ENCODE results near the gene ZBTB16. TPM values are rescaled to one million over a fixed set of nuclear protein-coding genes. Genes with fewer than 3 reads are reported as not detected.

Gene ZBTB16
- total RNA-seq, 1 experiment from 2014 or later = 70.4 TPM

DNA sequence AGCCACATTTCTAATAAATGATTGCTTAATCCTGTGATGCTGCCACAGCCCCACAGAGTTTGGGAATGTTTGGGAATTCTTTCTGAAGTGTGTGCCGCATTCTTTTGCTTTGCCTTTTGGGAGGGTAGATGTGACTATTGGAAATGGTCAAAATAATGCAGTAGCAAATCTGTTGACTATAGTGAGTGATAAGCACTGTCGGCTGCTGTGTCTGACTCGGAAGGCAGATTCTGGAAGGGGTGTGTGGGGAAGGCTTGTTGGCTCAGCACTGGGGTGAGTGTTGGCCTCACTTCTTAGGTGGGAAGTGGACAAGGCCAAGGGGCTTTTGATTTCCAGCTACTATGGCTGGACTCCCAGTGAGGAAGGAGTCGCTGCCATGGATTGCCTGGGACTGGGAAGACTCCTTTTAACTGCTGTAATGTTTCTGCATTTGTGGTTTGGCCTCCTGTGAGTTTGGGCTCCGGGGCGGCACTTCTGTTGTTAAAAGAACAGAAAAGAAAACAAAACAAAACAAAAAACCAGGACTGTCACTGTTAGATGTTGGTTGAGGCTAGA, 20.1 kb downstream of the ZBTB16 start:
- peaks cover 79% of the 10 kb centered on the region for H3K4me1 Mint-ChIP-seq (ENCODE audit: insufficient read depth, unreplicated experiment)
- POLR2A ChIA-PET = interaction anchor here (0.6 to 4.2 kb wide), 11 partner anchors 9 to 228 kb away, joined by 3 to 15 read pairs (median 9); no protein-coding TSS in a partner anchor
- H3K27me3 Mint-ChIP-seq (ENCODE audit: insufficient read depth, unreplicated experiment) = no peaks in the 10 kb centered on the region
- no peak for TF ChIP-seq CTCF (IDR thresholded peaks at IDR 0.05; ENCODE audit: unreplicated experiment)
- CTCF ChIA-PET = no interaction called here
- peak; percentile 43 for DNase-seq (ENCODE audit: unreplicated experiment)
- peaks cover 100% of the 10 kb centered on the region for H3K36me3 Mint-ChIP-seq (ENCODE audit: insufficient read depth, unreplicated experiment)
- H3K4me3 Mint-ChIP-seq (ENCODE audit: unreplicated experiment) = peak overlapping the region; percentile 67
- intact Hi-C loops (cut with micrococcal nuclease) = loop anchor here (5.0 kb wide), 1 partner anchor 83 kb away; no protein-coding TSS in a partner anchor
- TSS peak; percentile 95 for BruUV-seq (replicated peaks)
- no peaks in the 10 kb centered on the region for H3K9me3 Mint-ChIP-seq (ENCODE audit: unreplicated experiment)
- peak overlapping the region; percentile 52 for H3K27ac Mint-ChIP-seq (ENCODE audit: low read depth, unreplicated experiment)

DNA sequence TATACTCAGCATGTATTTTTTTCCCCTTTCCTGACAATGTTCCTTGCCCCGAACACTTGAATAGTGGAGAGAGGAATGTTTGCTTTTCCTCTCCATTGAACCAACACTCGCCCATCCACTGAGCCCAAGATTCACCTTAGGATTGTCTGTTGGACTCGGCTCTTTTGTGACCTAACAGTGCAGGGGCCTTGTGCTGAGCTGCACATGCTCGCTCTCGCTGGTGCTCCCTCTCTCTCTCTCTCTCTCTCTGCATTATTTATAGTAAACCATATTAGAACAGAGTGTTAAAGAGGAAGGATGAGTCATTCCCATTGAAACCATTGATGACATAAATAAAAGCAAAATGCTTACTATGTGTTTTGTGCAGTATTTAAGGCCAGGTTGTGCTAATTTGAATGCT, 20.7 kb downstream of the ZBTB16 start:
- intact Hi-C loops (cut with micrococcal nuclease) = loop anchor here (5.0 kb wide), 1 partner anchor 82 kb away; no protein-coding TSS in a partner anchor
- no peak for TF ChIP-seq CTCF (IDR thresholded peaks at IDR 0.05; ENCODE audit: unreplicated experiment)
- peak; percentile 75 for DNase-seq (ENCODE audit: unreplicated experiment)
- Mint-ChIP-seq H3K27me3 (ENCODE audit: insufficient read depth, unreplicated experiment) (no peaks in the 10 kb centered on the region), H3K27ac (ENCODE audit: low read depth, unreplicated experiment) (peak overlapping the region; percentile 52), H3K9me3 (ENCODE audit: unreplicated experiment) (no peaks in the 10 kb centered on the region), H3K4me3 (ENCODE audit: unreplicated experiment) (peak overlapping the region; percentile 67), H3K4me1 (ENCODE audit: insufficient read depth, unreplicated experiment) (peaks cover 78% of the 10 kb centered on the region), H3K36me3 (ENCODE audit: insufficient read depth, unreplicated experiment) (peaks cover 100% of the 10 kb centered on the region)
- CTCF ChIA-PET = interaction anchor here (0.6 to 1.4 kb wide), 2 partner anchors 75 to 182 kb away, joined by 3 to 4 read pairs; no protein-coding TSS in a partner anchor
- no TSS peak for BruUV-seq (replicated peaks)
- POLR2A ChIA-PET = interaction anchor here (0.6 to 4.2 kb wide), 13 partner anchors 9 to 228 kb away, joined by 3 to 15 read pairs (median 7); no protein-coding TSS in a partner anchor

GRCh38 chr11:114080769-114081168, 21.3 kb downstream of the ZBTB16 start:
- H3K4me1 Mint-ChIP-seq (ENCODE audit: insufficient read depth, unreplicated experiment) = peaks cover 81% of the 10 kb centered on the region
- H3K27ac Mint-ChIP-seq (ENCODE audit: low read depth, unreplicated experiment) = peak overlapping the region; percentile 52
- intact Hi-C loops (cut with micrococcal nuclease) = loop anchor here (5.0 kb wide), 1 partner anchor 82 kb away; no protein-coding TSS in a partner anchor
- DNase-seq (ENCODE audit: unreplicated experiment) = no peak
- POLR2A ChIA-PET = interaction anchor here (0.6 to 4.2 kb wide), 19 partner anchors 10 to 122 kb away, joined by 3 to 15 read pairs (median 6); no protein-coding TSS in a partner anchor
- H3K4me3 Mint-ChIP-seq (ENCODE audit: unreplicated experiment) = peak overlapping the region; percentile 67
- CTCF ChIA-PET = interaction anchor here (0.6 to 1.4 kb wide), 3 partner anchors 10 to 182 kb away, joined by 3 to 5 read pairs (median 4); no protein-coding TSS in a partner anchor
- no peaks in the 10 kb centered on the region for H3K9me3 Mint-ChIP-seq (ENCODE audit: unreplicated experiment)
- TF ChIP-seq CTCF (IDR thresholded peaks at IDR 0.05; ENCODE audit: unreplicated experiment) = no peak
- TSS peak; percentile 72 for BruUV-seq (replicated peaks)
- peaks cover 100% of the 10 kb centered on the region for H3K36me3 Mint-ChIP-seq (ENCODE audit: insufficient read depth, unreplicated experiment)
- no peaks in the 10 kb centered on the region for H3K27me3 Mint-ChIP-seq (ENCODE audit: insufficient read depth, unreplicated experiment)

DNA sequence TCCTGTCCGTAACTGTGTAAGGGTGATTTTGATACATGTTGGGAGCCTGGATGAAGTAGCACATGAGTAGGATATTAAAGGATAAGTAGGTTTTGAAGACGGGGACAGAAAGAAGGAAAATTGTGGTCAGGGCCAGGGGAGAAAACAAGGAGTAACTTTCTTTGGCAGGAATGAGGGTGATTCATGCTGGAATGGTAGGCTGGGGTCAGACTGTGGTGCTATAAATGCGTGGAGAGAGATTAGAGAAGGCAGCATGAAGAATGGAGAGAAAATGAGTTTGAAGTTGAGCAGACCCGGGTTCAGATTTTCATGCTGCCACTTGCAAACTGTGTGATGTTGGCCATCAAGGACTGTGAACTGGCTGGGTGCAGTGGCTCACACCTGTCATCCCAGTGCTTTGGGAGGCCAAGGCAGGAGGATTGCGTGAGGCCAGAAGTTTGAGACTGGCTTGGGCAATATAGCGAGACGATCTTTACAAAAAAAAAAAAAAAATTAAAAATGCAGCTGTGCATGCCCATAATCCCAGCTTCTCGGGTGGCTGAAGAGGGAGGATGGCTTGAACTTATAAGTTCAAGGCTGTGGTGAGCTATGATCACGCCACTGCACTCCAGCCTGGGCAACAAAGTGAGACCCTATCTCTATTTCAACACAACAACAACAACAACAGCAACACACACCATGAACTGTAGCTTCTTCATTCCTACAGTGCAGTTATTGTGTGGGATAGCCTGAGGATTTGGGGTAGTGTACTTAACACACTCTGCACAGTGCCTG, 22.3 kb downstream of the ZBTB16 start:
- Mint-ChIP-seq H3K4me3 (ENCODE audit: unreplicated experiment) (peak overlapping the region; percentile 67), H3K27me3 (ENCODE audit: insufficient read depth, unreplicated experiment) (no peaks in the 10 kb centered on the region), H3K4me1 (ENCODE audit: insufficient read depth, unreplicated experiment) (peaks cover 84% of the 10 kb centered on the region), H3K27ac (ENCODE audit: low read depth, unreplicated experiment) (peak overlapping the region; percentile 52), H3K9me3 (ENCODE audit: unreplicated experiment) (no peaks in the 10 kb centered on the region), H3K36me3 (ENCODE audit: insufficient read depth, unreplicated experiment) (peaks cover 100% of the 10 kb centered on the region)
- intact Hi-C loops (cut with micrococcal nuclease) = loop anchor here (5.0 kb wide), 1 partner anchor 80 kb away; no protein-coding TSS in a partner anchor
- DNase-seq (ENCODE audit: unreplicated experiment) = peak; percentile 80
- BruUV-seq (replicated peaks) = no TSS peak
- ChIA-PET POLR2A (interaction anchor here (0.6 to 4.2 kb wide), 18 partner anchors 8 to 180 kb away, joined by 3 to 15 read pairs (median 4); no protein-coding TSS in a partner anchor), CTCF (interaction anchor here (0.7 to 1.5 kb wide), 6 partner anchors 11 to 181 kb away, joined by 3 to 5 read pairs (median 4); no protein-coding TSS in a partner anchor)
- TF ChIP-seq CTCF (IDR thresholded peaks at IDR 0.05; ENCODE audit: unreplicated experiment) = no peak
